Measurements from ENCODE around the gene KCNH4. TPM values are rescaled to one million over a fixed set of nuclear protein-coding genes. Genes with fewer than 3 reads are reported as not detected.

The KCNH4 gene
- total and polyA plus RNA-seq, 2 of the 13 experiments (the other 11 are each of a cell fraction or from before 2014, with no cell fraction given): 0.01 to 0.09 TPM

GRCh38 chr17:42135664-42136653 lies 45.0 kb downstream of the KCNH4 start (continued):
- no peak for TF ChIP-seq PLSCR1 (CRISPR knock-in tag; IDR thresholded peaks at IDR 0.05; ENCODE audit: borderline replicate concordance)
- TF ChIP-seq ZNF782 (CRISPR knock-in tag; IDR thresholded peaks at IDR 0.05; ENCODE audit: borderline replicate concordance): no peak
- no peak for TF ChIP-seq REXO4 (CRISPR knock-in tag; IDR thresholded peaks at IDR 0.05; ENCODE audit: borderline replicate concordance)
- TF ChIP-seq MXD1 (CRISPR knock-in tag; IDR thresholded peaks at IDR 0.05): no peak
- TF ChIP-seq POLR2G (IDR thresholded peaks at IDR 0.05; ENCODE audit: low read depth, low read length): no peak
- no peak for TF ChIP-seq ZNF570 (CRISPR knock-in tag; IDR thresholded peaks at IDR 0.05; ENCODE audit: borderline replicate concordance)
- TF ChIP-seq SMARCE1 (IDR thresholded peaks at IDR 0.05; ENCODE audit: borderline replicate concordance): no peak
- no peak for TF ChIP-seq HES4 (CRISPR knock-in tag; IDR thresholded peaks at IDR 0.05; ENCODE audit: borderline replicate concordance)
- no peak for TF ChIP-seq ZNF17 (CRISPR knock-in tag; IDR thresholded peaks at IDR 0.05)
- TF ChIP-seq ZNF136 (CRISPR knock-in tag; IDR thresholded peaks at IDR 0.05; ENCODE audit: low read depth): no peak
- no peak for TF ChIP-seq ZNF766 (CRISPR knock-in tag; IDR thresholded peaks at IDR 0.05; ENCODE audit: borderline replicate concordance)
- no peak for TF ChIP-seq ZNF775 (CRISPR knock-in tag; IDR thresholded peaks at IDR 0.05; ENCODE audit: borderline replicate concordance)
- TF ChIP-seq MTERF4 (CRISPR knock-in tag; IDR thresholded peaks at IDR 0.05): no peak
- no peak for TF ChIP-seq ISX (CRISPR knock-in tag; conservative IDR thresholded peaks at IDR 0.05)
- TF ChIP-seq MAFK (conservative IDR thresholded peaks at IDR 0.05 in 1 of 2, IDR thresholded peaks at IDR 0.05 in 1 of 2; ENCODE audit: low read length in 2 of 2): no peak
- TF ChIP-seq ZMAT3 (CRISPR knock-in tag; conservative IDR thresholded peaks at IDR 0.05): no peak
- no peak for TF ChIP-seq MYNN (CRISPR knock-in tag; IDR thresholded peaks at IDR 0.05; ENCODE audit: low read depth)
- TF ChIP-seq JDP2 (CRISPR knock-in tag; IDR thresholded peaks at IDR 0.05; ENCODE audit: borderline replicate concordance): no peak
- no peak for TF ChIP-seq GZF1 (CRISPR knock-in tag; IDR thresholded peaks at IDR 0.05)
- no peak for TF ChIP-seq MTF2 (CRISPR knock-in tag; IDR thresholded peaks at IDR 0.05; ENCODE audit: borderline replicate concordance)
- TF ChIP-seq POLR2AphosphoS2 (IDR thresholded peaks at IDR 0.05; ENCODE audit: low read depth, low read length): no peak
- TF ChIP-seq ZNF564 (CRISPR knock-in tag; IDR thresholded peaks at IDR 0.05): no peak
- 0 out of 2 replicates have a peak, but pooled peaks have one; percentile 27 for TF ChIP-seq THRA (CRISPR knock-in tag; IDR thresholded peaks at IDR 0.05; ENCODE audit: borderline replicate concordance)

Data from HepG2 (cell line).